GM19463 (cell line): ENCODE measurements around the gene HIRA.

ENCODE experiments used
- ATAC-seq: cut with Tn5 transposase; IDR thresholded peaks from one replicate; pipeline ENCODE4 v1.9.1; 2021; ENCODE audit warnings: mild to moderate bottlenecking, moderate library complexity; ENCODE audit not compliant: unreplicated experiment

HIRA gene

GRCh38 chr22:19358703-19359553 lies 72.6 kb downstream of the HIRA start:
- ATAC-seq: no peak

- no peak for ATAC-seq
Observed at GRCh38 chr22:19358195-19358594, 73.3 kb downstream of the HIRA start.

DNA sequence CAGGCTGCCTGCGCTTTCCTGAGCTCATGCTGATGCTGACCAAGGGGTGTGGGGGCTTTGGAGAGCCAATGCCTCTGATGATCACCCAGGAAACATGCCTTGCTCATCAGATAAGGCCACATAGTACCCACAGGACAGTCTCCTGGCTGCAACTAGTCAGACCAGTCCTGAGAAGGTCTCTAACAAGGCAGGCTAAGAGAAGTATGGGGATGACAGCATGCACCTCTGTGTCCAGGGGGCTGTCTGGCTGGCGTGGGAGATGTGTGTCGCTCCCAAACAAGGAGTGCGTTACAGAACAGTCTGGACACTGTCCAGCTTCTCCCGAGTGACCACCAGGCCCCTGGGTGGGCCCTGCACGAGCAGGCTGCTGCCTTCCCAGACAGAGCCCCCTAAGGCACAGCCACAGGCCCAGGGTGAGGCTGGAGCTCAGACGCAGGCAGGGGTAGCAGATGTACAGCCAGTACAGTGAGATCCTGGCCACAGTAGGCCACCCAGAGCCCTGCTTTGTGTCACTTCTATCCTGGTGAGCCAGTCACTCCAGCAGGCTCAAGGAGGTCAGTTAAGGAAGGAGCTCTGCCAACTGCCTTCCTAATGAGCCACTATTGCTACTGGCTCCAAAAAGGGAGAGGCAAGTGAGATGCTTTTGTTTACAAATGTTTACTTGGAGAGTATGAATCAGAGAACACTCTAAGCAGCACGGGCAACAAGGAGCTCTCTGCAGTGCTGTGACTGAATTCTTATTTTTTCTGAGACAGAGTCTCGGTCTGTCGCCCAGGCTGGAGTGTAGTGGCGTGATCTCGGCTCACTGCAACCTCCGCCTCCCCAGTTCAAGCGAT lies 74.0 kb downstream of the HIRA start:
- no peak for ATAC-seq

DNA sequence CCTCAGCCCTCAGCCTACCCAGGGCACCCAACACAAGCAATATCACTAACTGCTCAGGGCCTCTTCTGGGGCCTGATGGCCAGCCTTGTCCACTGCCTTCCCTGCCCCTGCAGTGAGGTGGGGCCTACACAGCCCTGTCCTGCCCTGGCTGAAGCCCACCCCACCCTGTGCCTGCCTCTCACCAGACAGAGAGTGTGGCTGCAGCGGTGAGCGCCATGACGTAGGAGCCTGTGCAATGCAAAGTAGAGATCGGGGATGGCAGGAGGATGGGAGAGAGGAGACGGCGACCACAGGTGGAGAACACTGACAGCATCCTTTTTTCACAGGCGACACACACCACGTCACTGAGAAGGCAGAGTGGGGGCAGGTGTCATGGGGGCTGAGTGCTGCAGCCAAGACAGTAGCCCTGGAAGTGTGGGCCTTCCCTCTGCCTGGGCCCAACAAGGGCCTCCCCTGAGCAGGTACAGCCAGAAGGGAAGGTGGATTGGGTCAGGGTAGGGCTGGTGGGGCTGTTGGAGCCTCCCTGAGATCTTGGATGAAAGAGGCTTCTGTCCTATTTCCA lies 74.7 kb downstream of the HIRA start:
- ATAC-seq: no peak

DNA sequence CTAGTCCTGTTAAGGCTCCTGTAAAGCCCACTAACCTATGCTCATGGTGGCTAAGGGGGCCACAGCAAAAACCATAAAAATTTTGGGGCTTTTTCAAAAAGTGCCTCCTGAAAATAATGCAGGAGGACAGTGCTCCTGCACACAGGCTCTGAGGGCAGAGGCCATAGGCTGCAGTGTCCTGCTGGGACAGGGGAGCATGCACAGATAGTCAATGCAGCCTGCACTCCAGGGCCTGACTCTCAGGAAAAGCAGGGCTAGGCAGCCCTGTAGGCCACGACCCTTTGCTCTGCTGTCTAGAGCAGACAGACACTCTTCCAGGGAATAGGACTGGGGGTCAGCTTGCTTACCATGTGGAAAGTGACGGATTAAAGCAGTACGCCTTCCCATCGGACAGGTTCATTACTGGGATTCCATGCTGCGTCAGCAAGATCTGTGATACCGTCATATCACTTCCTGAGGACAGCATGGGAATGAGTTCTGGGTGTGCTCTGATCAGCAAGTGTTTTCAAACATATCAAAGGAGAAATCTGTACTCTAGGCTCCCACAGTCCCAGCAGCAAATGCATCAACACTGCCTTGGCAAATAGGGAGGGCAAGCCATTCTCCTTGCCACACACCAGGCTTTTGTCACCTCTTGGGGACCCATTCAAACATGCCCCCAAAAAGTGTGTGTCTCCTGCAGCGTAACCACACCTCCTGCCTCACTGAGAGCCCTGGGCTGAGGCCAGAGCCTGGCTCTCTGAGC lies 75.9 kb downstream of the HIRA start:
- ATAC-seq: no peak

GRCh38 chr22:19354201-19354600 lies 77.3 kb downstream of the HIRA start:
- ATAC-seq: no peak

DNA sequence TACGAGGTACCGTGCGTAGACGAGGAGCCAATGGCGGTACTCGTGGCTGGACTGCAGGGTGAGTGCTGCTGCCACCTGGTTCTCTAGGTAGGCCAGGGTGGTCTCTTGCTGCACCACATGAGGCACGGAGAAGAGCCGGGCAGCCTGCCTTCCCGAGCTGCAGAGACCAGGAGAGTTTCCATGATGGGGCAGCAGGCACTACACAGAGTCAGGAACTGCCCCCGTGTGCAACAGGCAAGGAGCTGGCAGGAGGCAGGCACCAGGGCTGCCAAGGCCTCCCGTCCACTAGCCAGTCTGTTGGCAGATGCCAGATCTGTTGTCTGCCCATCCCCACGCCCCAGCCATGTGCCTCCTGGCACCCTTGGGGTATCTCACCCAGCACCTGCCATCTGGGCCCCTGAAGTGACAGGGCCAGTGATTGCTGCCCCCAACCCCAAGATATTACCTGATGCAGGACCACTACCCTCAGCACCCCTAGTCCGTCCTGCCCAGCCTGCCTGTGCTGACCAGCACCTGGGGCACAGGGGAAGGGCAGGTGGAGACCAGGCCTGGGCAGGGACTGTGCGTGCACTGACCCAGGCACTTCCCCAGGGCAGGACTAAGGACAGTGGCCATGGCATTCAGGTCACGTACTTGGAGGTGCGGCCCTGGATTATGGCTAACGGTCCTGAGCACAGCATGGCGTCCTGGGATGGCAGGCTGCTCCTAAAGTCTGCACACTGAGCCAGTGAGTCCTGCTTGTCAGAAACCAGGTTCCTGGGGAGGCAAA lies 78.0 kb downstream of the HIRA start:
- ATAC-seq: no peak

DNA sequence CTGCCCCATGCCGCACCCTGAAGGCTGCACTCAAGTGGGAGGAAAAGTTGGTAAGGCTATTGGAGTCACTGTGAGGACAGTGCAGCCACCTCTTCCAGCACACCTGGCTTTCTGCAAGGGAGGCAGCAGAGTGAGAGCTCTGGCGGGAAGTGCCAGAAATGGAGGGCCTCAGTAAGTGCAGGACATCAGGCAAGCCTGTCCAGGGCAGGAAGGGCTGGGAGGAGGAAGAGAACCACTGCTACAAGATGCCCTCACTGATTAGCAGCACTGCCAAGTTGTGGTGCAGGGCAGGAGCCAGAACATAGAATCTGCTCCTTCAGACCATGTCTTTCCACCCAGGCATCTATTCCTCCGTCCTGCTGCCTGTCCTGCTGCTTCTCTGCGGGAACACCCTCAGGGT lies 78.8 kb downstream of the HIRA start:
- no peak for ATAC-seq

GRCh38 chr22:19352217-19352616 lies 79.3 kb downstream of the HIRA start:
- no peak for ATAC-seq

GRCh38 chr22:19351604-19352003 lies 79.9 kb downstream of the HIRA start:
- ATAC-seq: no peak

DNA sequence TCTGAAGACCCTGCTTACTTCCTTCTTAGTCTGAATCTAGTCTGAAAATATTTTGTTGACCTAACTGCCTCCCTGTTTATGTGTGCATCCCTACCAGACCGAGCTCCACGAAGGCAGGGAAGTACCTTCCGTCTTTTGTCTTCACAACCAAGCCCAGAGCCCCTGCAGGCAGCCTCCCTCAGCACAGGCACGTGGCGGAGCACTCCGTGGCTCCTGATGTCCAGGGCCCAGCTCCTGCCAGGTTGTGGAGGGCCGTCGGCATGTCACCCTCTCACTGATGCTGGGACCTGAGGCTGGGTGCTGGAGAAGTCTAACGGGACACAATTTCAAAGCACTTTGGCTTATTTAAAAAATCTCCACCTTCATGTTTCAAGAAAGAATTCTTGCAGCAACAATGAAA lies 80.6 kb downstream of the HIRA start:
- ATAC-seq: no peak

DNA sequence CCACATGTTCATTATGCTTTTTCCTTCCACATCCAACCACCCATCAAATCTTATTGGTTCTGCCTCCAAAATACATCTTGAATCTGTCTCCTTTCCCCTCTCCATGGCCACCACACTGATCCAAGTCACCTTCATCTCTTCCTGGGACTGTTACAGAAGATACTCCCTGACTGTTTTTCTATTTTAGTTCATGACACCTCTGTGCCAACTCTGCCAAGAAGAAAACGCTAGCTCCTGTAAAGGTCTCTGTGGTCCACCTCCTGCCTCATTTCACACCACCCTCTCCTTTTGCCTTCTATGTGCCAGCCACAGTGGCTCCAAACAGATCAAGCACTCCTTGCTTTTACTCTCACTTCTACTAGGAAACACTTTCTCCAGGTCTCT lies 81.1 kb downstream of the HIRA start:
- no peak for ATAC-seq

GRCh38 chr22:19349778-19350475 lies 81.6 kb downstream of the HIRA start:
- no peak for ATAC-seq

DNA sequence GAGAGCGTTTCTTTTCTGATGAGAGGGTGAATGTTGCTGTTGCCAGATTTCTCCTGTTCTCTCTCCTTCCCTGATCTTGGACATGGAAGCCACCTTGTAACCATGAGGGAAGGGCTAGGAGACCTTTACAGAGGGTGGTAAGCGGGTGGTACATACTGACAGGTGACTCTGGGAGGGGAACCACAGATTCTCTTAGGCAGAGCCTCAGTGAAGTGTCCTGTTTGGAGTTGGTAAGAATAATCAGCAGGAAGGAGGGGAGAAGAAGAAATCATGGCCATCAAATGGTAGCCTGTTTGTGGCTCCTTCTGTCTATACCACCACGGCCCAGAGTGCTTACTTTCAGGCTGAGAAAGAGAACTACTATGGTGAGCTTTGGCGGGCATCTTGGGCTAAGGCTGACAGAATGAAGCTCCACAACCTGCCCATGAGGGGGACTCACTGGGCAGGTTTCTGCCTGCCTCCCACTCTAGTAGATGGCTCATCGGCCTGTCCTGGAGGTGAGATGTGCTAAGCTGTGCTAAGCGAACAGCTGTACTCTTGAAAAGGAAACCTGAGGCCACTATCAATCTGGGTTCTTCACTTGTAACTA lies 84.8 kb downstream of the HIRA start:
- ATAC-seq: no peak

DNA sequence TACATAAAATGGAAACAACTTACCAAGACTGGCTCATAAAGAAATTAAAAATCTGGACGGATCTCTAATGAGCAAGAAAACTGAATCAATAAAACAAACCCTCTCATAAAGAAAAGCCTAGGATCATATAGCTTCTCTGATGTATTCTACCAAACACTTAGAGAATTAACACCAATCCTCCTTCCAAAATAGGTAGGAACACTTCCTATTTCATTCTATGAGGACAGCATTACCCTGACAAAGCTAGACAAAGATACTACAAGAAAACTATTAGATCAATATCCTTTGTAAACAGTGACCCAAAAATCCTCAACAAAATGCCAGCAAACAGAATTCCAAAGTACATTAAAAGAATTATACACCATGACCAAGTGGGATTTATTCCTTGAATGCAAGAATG lies 87.1 kb downstream of the HIRA start:
- ATAC-seq: no peak

GRCh38 chr22:19343470-19343869 lies 88.1 kb downstream of the HIRA start:
- ATAC-seq: no peak

GRCh38 chr22:19341500-19341899 lies 90.0 kb downstream of the HIRA start:
- ATAC-seq: no peak

DNA sequence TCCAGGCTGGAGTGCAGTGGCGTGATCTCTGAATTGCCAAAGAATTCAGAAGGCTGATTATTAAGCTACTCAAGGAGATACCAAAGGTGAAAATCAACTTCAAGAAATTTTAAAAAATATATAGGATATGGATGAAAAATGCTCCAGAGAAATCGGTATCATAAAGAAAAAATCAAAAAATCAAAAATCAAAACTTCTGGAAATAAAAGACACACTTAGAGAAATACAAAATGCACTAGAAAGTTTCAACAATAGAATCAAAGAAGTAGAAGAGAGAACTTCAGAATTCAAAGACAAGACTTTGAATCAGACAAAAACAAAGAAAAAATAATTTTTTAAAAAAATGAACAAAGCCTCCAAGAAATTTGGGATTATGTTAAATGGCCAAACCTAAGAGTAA lies 94.4 kb downstream of the HIRA start:
- ATAC-seq: no peak
